GM04504 (cell line): ENCODE measurements around the gene CDC37.
"Not testable (repeated sequence)": the region's sequence is repeated elsewhere in the genome, so short reads cannot be mapped to it uniquely, and the experiment has no call there.

Experiments
- DNase-seq: peaks from one replicate; pipeline ENCODE4 v3.0.0-alpha.2; 2012; ENCODE audit warnings: low read depth

Gene CDC37

GRCh38 chr19:10419646-10420443, 16.5 kb upstream of the CDC37 start:
- no peak for DNase-seq

DNA sequence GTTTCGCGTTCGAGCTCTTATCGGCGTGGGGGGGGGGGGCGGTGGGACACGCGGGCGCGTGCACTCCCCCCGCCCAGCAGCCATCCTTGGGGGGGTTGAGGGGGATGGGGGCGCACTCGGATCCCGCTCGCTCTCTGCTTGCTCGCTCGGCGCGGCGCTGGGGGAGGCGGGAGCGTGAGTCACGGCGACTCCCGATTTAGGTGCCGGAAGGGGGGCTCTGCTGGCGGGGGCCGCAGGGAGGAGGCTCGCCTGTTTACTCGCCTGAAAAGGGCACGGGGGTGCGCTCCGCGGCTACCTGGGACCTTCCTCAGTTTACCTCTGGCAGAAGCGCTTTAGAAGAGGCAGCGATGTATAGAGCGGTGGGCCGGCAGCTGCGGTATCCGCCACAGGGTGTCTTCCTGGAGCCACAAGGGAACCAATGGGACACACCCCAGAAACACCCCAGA, 15.9 kb upstream of the CDC37 start:
- no peak for DNase-seq

DNA sequence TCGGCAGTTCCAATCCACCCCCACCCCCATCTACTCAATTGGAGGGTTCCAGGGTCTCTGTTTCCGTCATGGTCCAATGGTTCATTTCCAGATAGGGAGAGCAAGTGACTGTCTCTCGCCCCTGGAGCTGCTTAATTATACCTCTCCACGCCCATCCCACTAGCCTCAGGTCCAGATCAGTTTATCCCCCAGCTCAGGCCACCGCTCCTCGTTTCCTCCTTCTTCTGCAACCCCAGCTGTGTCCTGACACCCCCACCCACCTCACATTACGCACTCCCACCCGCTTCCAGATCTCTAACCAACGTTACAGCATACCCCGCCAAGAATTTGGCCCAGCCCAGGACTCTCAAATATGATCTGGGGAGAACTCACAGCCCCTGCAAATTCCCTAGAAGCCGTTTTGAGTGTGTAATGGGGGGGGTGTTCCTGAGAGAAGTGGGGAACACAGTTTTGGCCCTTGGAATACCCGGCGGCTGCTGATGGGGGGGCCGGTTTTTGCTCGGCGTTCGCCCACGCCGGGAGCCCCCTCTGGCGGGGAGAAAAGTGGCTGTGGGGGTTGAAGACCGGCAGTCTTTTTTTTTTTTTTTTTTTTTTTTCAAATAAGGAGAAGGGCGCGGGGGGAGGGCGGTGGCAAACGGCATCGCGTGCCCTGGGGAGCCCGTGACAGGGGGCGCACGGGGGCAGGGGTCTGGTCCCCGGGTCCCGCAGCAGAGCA, 15.3 kb upstream of the CDC37 start:
- no peak for DNase-seq

- DNase-seq, result no peak
Observed at GRCh38 chr19:10418235-10418484, 14.8 kb upstream of the CDC37 start.

DNA sequence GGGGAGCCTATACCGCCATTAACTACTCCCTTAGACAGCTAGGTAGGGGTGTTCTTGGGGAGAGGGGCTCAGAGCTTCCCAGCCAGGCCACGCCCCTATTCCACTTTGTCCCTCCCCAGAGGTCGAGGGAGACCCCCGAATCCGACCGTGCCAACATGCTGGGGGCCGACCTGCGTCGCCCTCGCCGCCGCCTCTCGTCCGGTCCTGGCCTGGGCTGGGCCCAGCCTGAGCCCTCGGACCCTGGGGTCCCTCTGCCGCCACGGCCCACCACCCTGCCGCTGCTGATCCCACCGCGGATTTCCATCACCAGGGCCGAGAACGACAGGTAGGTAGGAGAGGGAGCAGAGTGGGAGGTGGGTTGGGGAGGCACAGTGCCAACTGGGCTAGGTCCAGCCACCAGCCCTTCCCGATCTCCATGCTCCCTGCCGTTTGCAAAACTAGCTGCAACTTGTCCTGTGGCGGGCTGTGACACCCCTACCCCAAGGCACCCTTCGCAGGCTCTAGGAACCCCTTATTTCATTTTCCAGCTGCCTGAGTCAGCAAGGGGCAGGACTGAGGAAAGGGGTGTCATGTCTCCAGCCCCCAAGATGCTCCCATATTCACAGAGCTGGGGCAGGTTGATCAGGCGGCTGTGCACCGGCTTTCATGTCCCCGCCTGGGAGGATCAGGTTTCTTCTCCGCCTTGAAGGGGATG, 14.3 kb upstream of the CDC37 start:
- DNase-seq, result no peak

DNA sequence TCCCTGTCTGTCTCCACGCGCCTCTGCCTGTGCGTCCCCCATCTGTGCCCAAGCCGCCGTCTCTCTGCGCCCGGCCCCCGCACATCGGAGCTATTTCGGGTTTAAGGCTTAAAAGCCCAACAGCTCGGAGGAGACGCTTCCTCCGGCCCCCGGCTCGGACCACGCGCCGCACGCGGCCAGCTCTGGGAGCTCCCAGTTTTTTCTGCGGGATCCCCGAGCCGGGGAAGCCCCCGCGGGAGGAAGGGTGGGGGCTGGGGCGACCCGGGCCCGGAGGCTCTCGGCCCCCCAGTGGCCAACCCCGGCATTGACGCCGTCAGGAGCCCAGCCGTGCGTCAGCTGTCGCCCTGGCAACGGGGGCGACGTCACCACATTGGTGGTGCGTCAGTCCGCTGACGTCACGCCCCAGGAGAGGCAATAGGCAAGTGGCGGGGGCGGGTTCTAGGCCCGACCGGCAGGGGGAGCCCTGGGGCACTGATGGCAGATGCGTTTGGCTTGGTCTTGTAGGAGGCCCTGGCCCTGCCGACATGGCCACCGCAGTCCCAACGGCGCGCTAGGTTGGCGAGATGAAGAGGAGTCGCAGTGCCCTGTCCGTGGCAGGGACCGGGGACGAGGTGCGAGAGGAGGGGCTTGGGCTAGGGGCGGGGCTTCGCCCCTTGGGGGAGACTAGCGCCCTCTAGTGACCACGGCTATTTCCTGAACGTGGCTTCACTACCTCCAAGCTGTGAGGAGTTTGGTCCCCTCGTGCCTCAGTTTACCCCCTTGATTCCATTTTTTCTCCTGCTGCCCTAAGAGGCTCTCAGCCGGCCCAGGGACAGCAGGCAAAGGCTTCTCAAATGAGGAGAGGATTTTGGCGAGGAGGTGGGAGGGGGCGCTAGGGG, 13.3 kb upstream of the CDC37 start:
- DNase-seq, result peak; percentile 50

- no peak for DNase-seq
Observed at GRCh38 chr19:10416083-10416379, 12.7 kb upstream of the CDC37 start.

DNA sequence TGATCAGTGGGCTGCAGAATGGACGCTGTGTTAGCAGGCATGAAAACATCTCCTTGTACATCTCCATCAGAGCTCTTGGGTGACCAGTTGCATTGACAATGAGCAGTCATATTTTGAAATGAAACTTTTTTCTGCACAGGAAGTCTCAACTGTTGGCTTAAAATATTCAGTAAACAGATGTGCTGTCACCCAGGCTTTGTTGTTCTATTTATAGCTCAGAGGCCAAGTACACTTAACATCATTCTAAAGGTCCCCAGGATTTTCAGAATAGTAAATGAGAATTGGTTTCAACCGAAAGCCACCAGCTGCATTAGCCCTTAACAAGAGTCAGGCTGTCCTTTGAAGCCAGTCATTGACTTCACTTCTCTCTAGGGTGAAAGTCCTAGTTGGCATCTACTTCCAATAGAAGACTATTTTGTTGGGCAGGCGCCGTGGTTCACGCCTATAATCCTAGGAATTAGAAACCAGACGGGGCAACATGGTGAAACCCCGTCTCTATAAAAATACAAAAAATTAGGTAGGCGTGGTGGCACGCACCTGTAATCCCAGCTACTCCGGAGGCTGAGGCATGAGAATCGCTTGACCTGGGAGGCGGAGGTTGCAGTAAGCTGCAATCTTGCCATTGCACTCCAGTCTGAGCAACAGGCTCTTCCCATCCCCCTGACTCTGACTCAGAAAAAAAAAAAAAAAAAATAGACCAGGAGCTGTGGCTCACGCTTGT, 9.1 kb upstream of the CDC37 start:
- DNase-seq, result no peak

- not testable (repeated sequence) for DNase-seq
Observed at GRCh38 chr19:10411224-10411623, 7.9 kb upstream of the CDC37 start.

DNA sequence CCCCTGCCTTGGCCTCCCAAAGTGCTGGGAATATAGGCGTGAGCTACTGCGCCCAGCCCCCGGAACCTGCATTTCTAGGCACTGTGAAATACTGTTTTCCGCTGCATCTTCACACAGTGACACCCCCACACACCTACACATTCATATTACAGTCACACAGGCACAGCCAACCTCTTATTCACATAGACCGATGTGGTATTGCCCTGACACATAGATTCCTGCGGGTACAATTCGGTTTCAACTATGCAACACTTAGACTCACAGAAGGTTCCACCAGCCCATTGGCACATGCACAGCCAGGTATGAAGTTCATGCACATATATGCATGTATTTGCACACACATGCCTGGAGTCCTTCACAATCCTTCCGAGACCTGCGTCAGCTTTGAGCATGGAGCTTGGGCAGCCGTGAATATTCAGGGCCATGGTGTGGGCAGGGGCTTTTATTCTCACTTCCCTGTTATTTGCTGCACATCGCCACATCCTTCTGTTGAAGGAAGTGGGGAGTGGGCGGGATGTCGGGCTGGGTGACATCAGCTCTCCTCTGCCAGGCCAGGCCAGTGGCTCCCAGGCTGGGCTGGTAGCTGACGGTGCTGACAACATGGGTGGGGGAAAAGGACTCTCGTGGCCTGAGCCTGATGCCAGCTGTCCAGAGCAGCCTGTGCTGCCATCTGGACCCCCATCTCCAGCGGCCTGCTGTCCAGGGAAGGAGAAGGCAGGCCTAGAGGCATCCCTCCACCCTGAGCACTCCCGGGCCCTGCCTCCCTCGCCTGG, 5.4 kb upstream of the CDC37 start:
- no peak for DNase-seq

DNA sequence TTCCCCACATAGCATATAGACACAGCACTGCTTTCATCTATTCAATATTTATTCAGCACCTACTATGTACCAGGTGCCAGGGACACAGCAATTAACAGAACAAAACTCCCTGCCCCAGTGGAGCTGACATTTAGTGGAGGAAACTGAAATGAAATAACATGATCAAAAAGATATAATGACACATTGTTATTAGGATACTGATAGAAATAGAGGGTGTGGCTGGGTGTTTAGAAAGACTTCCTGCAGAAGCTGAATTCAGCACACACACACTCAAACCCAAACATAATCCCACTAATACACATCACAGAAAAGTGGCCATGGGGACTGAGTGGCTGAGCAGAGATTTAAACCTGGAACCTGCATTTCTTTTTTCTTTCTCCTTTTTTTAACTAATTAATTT, 3.8 kb upstream of the CDC37 start:
- no peak for DNase-seq

GRCh38 chr19:10406191-10406590, 2.8 kb upstream of the CDC37 start:
- DNase-seq, result no peak

DNA sequence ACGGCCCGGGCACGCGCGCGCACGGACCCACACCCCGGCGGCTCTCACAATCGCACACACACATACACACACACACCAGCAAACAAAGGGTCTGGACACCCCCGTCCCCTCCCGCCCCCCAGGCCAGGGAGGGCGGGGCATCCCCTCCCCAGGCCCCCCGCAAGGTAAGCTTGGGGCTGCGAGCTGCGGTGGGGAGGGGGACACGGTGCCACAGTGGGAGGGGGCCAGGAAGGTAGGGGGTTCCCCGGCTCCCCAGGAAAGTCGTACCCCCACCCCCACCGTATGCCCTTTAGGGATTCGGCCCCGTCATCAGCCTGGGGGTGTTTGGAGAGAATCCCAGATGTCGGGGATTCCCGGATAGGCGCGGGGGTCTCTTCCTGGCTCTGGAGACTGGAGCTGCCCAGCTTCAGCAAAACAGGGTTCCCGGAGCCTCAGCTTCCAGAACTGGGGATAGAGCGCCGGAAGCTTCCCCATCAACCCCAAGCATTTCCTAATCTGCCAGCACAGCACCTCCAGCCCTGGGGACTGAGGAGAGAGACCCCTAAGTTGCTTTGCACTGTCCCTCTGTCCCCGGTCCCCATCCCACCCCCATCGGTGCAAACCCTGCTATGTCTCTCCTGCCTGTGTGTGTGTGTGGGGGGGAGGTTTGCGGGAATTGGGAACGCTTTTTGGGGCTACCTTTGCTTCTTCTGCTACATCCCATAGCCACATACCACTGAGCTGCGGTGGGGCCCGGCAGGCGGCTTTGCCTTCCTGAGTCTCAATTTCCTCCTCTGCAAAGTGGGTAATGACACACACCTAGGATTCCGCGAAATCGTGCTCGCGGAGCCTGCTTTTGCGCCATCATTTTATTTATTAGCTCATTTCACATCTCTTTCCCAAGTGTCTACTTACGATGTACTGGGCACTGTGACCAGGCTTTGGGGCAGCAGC, 1.8 kb upstream of the CDC37 start:
- DNase-seq, result no peak

GRCh38 chr19:10402441-10403038, 802 bp downstream of the CDC37 start:
- no peak for DNase-seq

DNA sequence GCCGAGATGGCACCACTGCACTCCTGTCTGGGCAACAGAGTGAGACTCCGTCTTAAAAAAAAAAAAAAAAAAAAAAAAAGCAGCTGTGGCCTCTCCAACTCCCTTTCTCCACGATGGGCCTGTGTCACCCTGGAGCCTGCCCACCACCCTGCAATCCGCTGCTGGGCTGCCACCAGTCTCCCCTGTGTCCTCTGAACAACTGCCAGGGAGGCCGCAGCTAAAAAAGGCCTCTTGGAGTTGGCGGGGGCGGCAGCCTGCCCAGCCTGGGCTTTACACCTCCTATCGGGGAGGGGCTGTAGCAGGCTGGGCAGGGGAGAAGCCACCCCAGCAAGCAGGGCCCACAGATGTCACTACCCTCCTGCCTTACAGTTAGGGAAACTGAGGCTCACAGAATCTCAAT, 3.5 kb downstream of the CDC37 start:
- DNase-seq, result no peak

- DNase-seq, result not testable (repeated sequence)
Observed at GRCh38 chr19:10399340-10399739, 4.0 kb downstream of the CDC37 start.

DNA sequence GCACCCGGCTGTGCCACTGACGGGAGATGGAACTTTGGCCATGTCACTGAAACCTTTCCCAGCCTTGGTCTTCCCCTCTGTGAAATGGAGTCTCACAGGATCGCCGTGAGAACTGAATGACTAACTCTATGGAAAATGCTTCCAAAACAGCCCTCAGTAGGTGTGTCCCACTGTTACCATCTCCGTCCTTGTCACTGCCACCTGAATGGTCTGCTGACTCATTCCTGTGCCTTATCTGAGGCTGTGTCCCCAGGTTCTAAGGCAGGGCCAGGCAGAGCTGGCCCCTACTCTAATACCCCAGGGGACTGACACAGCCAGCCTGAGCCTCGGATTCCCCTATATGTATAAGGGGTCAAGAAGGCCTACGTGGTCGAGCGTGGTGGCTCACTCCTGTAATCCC, 4.5 kb downstream of the CDC37 start:
- no peak for DNase-seq

DNA sequence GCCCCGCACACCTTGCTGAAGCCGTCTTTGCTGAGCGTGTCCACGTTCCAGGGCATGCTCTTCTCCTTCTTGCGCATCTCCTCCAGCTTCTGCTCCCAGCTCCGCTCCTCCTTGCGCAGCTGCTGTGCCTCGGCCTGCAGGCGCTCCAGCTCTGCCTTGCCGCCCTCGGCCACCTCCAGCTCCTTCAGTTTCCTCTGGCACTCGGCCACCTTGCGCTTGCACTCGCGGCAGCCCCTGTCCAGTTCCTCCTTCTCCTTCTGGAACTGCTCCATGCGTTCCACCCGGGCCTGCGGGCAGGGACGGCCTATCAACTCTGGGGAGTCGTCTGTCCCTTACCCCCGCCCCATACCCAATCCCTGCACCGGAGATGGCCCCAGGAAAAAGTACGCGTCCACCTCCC, 7.4 kb downstream of the CDC37 start:
- no peak for DNase-seq

DNA sequence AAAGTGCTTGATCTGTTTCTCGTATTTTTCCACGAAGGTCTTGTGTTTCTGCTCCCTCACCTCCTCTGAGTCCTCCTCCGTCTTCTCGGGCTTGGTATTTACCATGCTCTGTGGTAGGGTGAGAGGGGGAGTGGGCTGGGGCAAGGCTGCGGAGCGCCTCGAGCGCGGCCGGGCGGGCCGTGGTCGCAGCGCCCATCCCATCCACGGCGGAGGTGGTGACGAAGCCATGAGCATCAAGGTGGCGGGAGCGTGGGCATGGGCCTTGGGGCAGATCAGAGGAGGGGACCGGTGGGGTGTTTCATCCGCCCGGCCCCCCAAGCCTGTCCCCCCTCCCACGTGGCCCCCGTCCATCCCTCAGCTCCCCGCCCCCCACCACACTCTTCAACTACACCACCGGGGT, 7.9 kb downstream of the CDC37 start:
- DNase-seq, result no peak

DNA sequence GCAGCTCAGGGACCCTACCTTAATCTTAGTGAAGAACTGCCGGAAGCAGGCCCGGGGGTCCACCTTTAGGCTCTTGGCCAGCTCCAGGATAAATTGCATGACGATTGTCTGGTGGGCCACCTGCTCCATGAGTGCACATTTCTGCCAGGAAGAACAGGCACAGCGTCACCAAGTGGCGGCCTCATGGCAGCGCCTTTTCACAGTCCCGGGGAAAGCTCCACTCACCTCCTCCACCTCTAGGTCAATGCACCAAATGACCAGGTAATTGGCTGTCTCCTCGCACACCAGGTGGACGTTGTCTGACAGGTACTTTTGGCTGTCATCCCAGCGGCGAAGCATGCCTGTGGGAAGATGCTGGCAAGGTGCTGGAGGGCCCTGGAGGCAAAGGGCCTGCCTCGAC, 8.3 kb downstream of the CDC37 start:
- no peak for DNase-seq
